ENCODE measurements around the gene PPP1R9B.

GRCh38 chr17:50190293-50190602, 39.8 kb upstream of the PPP1R9B start:
- no peak for TF ChIP-seq CTCF (IDR thresholded peaks at IDR 0.05)
- TF ChIP-seq POLR2AphosphoS5 (IDR thresholded peaks at IDR 0.05): no peak

All from breast epithelium (tissue), 3 donors.